Amygdala (tissue), 56 donors: Measurements from ENCODE around the gene PIGO.

Source experiments
- DNase-seq, 56 donors: peaks; one replicate each; lab custom pipeline; 2025; lab: John Stamatoyannopoulos, UW

Gene PIGO

DNA sequence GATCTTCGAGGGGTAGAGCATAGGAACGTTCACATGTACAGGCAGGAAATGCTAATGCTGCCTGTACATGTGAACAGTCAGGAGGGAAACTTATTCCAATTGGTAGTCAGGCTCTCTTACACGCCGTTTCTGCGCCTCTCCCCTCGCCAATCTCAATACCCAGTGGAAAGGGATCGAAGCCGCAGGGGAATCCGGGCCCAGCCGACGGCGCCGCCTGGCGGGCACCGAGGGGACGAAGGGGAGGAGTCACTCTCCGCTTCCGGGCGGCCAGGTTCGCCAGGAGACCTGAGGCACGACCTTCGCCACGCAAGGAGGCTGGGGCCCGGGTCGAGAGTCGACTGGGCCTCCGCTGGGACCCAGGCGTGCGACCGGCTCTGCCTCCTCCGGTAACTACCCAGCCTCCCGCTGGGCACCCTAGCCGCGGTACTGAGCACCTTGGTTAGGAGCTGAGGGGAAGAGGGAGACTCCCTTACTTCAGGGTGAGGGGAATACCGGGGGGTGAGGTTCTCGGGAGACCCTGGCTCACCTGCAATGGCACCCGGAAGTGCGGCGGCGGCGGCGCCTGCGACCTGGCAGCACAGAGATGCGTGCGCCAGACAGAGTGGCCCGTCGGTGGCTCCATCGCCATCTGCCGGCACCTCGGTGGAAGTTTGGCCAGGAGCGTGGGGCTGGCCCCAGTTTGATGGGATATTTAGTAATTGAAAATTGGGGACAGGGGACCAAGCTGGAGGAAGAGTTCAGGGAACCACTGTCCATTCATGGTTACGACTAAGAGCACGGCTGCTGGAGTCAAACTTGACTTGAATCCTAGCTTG is at the start of gene PIGO:
Gene PIGO (minus strand): TSS at position 557 of the 815 bp plus-strand sequence. CDS start 1,026 bp downstream, outside the sequence.
- DNase-seq, result peak in 55 of 56 donors; percentile 34 to 89 (median 74)

GRCh38 chr9:35142037-35142436 is 45.6 kb upstream of the PIGO start:
- DNase-seq, result no peak

- DNase-seq, result no peak
Observed at GRCh38 chr9:35140093-35140492, 43.7 kb upstream of the PIGO start.

GRCh38 chr9:35136866-35137265 is 40.5 kb upstream of the PIGO start:
- no peak for DNase-seq

DNA sequence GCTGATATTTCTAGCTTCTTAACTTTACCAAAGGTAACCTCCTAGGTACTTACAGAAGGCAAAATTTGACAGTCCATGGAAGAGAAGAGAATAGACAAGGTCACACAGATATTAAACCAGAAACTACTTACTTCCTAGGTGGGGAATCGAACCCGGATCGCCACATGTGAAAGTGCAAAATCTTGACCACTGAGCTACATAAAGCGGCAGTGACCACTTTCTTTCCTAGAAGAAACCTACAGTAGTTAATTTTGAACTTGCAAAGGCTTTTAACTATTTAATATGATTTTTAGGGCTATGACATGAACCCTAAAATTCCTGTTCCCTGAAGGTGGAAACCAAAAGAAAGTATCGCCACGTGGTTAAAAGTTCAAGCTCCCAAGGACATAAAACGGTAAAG is 39.6 kb upstream of the PIGO start:
- no peak for DNase-seq

GRCh38 chr9:35134920-35135319 is 38.5 kb upstream of the PIGO start:
- DNase-seq, result no peak

- peak in 54 of 56 donors; percentile 23 to 93 (median 78) for DNase-seq
Observed at GRCh38 chr9:35116898-35117551, 20.6 kb upstream of the PIGO start.

- peak in 7 of 56 donors; percentile 49 to 71 (median 65) for DNase-seq
Observed at GRCh38 chr9:35116539-35116897, 20.1 kb upstream of the PIGO start.

DNA sequence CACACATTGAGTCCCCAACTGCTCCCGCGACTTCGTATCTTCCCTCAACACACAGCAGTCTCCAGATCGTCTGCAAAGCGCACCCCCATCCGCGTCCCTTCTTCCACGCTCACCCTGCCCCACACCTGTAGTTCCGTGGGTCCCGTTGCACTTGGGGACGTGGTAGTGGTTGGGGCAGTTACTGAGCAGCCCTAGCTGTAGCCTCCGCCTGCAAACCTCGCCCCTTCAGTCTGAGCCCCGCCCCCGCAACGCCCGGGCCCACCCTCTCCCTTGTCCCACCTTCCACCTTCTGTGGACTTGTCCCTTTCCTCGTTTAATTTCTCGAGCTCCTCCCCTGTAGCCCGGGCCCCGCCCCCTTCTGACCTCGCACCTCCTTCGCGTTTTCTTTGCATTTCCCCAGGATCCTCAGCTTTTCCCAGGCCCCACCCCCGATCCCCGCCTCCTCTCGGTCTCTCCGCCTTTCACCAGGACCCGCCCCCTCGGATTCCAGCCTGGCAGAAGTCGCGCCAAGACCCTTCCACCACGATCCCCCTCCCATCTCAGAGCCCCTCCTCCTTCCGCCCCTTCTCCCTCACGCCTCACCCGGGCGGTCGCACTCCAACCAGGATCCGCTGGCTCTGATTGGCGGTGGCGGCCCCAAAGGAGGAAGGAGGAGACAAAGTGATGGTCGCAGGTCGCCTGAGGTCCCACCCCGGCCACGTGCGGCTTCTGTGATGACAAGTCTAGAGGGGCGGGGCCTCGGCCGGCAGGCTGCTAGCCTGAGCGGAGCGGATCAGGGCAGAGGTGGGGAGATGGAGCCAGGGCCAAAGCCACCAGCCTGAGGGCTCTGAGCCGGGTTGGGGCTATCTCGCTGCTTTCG is 19.5 kb upstream of the PIGO start, which contains the start of gene ATOSB:
Gene ATOSB (minus strand): TSS at position 183 of the 859 bp plus-strand sequence. CDS start 7,588 bp downstream, outside the sequence.
- peak in 54 of 56 donors; percentile 51 to 97 (median 85) for DNase-seq

- peak in 23 of 56 donors; percentile 5 to 50 (median 26) for DNase-seq
Observed at GRCh38 chr9:35114840-35115628, 18.6 kb upstream of the PIGO start.

GRCh38 chr9:35114113-35114839 is 17.9 kb upstream of the PIGO start:
- DNase-seq, result peak in 47 of 56 donors; percentile 10 to 85 (median 62)

DNA sequence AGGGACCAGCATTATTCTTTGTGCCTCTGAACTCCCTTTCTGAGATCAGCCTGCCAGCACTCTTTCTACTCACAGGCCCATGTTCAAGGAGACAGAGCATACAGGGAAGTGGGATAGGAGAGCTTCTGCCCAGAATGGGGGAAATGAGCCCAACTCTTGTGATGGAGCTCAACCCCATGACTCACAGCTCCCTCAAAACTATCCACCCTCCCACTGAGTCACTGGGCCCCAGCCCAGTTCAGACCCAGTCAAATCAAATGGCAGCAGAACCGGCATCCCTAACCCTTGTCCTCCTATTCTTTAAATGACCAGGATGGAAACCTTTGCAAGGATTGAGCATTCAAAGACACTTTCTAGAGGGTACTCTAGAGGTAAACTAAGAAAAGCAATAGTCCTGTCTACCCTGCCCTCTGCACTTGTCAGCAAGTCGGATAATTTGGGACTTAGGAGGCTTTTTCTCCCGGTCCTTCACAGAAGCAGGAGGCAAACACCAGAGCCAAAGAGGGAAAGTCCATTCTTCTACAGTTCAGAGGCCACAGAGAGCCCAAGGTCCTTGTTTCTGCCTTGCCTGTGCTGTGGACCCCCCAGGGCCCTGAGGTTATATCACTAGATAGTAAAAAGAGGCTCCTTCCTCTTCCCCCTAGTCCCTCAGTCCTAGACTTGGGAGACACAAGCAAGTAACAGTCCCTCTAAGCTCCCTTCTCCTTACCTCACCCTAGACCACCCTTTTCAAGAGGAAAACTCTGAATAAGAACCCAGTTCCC is 16.0 kb upstream of the PIGO start:
- DNase-seq, result peak in 5 of 56 donors; percentile 15 to 36 (median 17)

DNA sequence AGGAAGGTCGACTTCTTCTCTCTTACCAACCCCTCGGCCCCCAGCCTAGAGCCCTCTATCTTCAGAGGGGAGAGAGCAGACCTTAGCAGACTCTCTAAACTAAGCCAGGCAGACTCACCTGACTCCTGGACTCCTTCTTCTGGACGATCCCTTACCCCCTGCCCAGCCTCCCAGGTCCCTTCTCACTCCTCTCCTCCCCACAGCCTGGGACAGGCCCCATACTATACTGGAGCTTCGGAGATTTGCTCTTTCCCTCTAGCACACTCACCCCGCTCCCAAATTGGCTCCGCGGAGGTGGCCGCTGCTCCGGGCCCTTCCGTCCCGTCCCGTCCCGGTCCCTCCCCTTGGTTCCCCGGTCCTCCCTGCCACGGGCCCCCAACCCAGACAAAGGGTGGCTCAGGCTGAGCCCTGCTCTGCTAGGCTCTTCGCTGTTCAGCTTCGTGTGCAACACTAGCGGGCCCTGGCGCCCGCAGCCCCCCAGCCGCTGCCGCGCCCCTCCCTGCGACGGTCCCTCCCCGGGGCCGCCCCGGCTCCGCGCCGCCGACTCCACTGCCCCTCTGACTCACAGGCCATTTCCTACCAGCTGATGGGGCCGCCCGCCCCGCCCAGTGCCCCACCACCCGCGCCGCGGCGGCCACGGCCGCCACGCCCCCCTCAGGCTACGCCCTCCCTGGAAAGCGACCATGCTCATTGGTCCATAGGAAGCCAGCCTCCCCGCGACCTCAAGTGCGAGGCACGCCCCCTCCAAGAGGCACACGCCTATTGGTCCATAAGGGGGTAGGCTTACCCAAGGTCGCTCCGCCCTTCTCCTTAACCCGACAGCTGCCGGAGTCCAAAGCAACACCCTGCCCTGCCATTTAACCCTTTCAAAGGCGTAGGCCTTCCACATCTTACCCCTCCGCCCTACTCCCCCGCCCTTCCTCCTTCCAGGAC is 14.9 kb upstream of the PIGO start:
- DNase-seq, result peak; percentile 66 to 99 (median 97)

DNA sequence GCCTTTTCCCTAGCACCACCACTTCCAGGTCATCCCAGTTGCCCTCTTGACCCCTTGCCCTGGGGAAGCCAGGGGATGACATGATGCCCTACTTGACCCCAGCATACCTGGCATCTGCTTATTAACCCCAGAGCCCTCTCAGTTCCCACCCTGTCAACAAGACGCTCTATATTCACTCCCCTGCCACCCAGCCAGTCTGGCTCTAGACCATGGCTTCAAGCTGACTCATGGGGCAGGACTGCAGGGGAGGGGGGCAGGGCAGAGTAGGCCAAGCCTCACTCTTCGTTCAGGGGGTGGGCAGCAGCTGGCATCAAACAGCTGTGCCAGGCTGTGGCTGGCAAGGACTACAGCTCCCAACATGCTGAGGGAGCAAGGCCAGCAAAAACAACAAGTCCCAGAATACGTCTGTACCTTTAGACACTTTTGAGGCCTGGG is 14.0 kb upstream of the PIGO start:
- DNase-seq, result peak in 46 of 56 donors; percentile 19 to 83 (median 60)

DNA sequence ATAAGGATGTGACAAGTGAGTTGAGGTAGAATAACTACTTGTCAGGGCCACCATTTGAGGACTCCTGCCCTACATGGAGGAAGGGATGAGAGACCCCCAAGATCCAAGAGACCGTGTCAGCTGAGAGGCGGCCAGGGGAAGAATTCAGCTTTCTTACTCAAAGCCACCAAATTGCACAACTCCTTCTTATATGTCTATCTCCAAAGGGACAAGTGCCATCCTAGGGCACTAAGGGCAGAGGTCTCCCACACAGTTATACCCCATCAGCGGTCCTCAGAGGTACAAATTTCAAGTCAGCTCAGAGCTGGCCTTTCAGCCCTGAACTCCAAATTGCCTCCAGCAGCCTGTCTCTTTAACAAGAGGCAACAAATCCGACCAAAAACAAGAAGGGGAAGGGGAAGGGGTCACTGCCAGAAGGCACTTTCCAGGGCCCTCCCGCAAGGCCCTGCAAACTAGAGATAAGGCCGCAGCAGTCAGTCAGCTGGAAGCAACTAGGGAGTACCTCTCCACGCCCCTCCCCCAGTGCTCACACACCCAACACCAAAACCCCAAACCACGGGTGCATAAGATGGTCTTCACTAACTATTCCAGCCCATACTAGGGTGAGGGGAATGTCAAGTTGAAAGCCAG is 12.7 kb upstream of the PIGO start:
- no peak for DNase-seq

DNA sequence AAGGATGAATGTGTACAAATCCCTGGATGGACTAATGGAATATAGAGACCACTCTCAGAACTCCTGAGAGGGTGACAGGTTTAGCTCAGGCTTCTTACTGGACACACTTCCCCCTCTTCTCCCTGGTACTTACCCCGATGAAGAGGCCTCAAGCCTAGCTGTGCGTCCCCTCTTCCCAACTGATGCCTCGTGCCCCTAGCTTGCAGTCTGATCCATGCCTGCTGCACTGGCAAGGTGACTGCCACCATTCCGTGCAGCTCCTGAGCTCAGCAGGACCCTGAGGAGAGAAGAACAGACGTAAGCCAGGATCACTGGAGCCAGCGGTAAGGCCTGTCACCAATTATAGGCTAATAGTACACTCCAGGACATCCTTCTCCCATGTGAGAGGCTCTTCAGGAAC is 12.1 kb upstream of the PIGO start:
- no peak for DNase-seq
